GM23338 (cell line): ENCODE measurements around the gene ASB12. TPM values are rescaled to one million over a fixed set of nuclear protein-coding genes. Genes with fewer than 3 reads are reported as not detected.
"Not testable (repeated sequence)": the region's sequence is repeated elsewhere in the genome, so short reads cannot be mapped to it uniquely, and the experiment has no call there.

ENCODE experiments used
- ATAC-seq: fragments of 200-7000 bp; cut with Tn5 transposase; 3 replicates; pipeline ENCODE4 v1.9.1; 2020
- DNase-seq: peaks from one replicate; pipeline ENCODE4 v3.0.0-alpha.2; 2015; ENCODE audit warnings: low spot score
- H2AFZ ChIP-seq: fragments of 200-600 bp; sonication (generic); 2 replicates; pipeline ENCODE4 v1.8.0; 2016; ENCODE audit warnings: antibody characterized with exemption, mild to moderate bottlenecking, moderate library complexity
- H3F3A ChIP-seq: fragments of 200-600 bp; sonication (generic); replicated peaks from 2 replicates; pipeline ENCODE4 v1.8.0; 2017; ENCODE audit warnings: antibody characterized with exemption, mixed run types, low read depth
- H3K27ac ChIP-seq: fragments of 200-600 bp; sonication (generic); 2 replicates; pipeline ENCODE4 v1.6.1; 2016; ENCODE audit warnings: low read depth
- H3K27me3 ChIP-seq: fragments of 200-600 bp; sonication (generic); 2 replicates; pipeline ENCODE4 v1.8.0; 2016; ENCODE audit warnings: mild to moderate bottlenecking, mixed run types, moderate library complexity; ENCODE audit not compliant: insufficient read depth
- H3K36me3 ChIP-seq: fragments of 200-600 bp; sonication (generic); 2 replicates; pipeline ENCODE4 v1.8.0; 2016; ENCODE audit warnings: mild to moderate bottlenecking; ENCODE audit not compliant: insufficient read depth
- H3K4me1 ChIP-seq: fragments of 200-600 bp; sonication (generic); 2 replicates; pipeline ENCODE4 v1.8.0; 2016; ENCODE audit warnings: mild to moderate bottlenecking, moderate library complexity; ENCODE audit not compliant: insufficient read depth
- H3K4me2 ChIP-seq: fragments of 200-600 bp; sonication (generic); 2 replicates; pipeline ENCODE4 v1.7.1; 2017; ENCODE audit warnings: mixed run types
- H3K4me3 ChIP-seq: fragments of 200-600 bp; sonication (generic); 2 replicates; pipeline ENCODE4 v1.6.1; 2016; ENCODE audit warnings: mixed run types
- H3K79me2 ChIP-seq: fragments of 200-600 bp; sonication (generic); replicated peaks from 2 replicates; pipeline ENCODE4 v1.8.0; 2017; ENCODE audit warnings: mild to moderate bottlenecking; ENCODE audit not compliant: insufficient read depth
- H3K9me2 ChIP-seq: fragments of 200-600 bp; sonication (generic); 2 replicates; pipeline ENCODE4 v1.8.0; 2017; ENCODE audit not compliant: insufficient read depth
- H4K20me1 ChIP-seq: fragments of 200-600 bp; sonication (generic); replicated peaks from 2 replicates; pipeline ENCODE4 v1.8.0; 2017; ENCODE audit warnings: mild to moderate bottlenecking; ENCODE audit not compliant: insufficient read depth
- H3K27ac Mint-ChIP-seq: 2 replicates; pipeline ENCODE4 v1.8.0; 2020; ENCODE audit warnings: inconsistent platforms, mild to moderate bottlenecking, moderate library complexity, mixed read lengths
- H3K27me3 Mint-ChIP-seq: 3 replicates; pipeline ENCODE4 v1.8.0; 2022; ENCODE audit warnings: low read depth, mild to moderate bottlenecking, moderate library complexity, mixed read lengths, inconsistent platforms; ENCODE audit not compliant: insufficient read depth, poor library complexity
- H3K36me3 Mint-ChIP-seq: 3 replicates; pipeline ENCODE4 v1.8.0; 2021; ENCODE audit warnings: low read depth, mild to moderate bottlenecking, inconsistent platforms, moderate library complexity, mixed read lengths
- H3K4me1 Mint-ChIP-seq: 3 replicates; pipeline ENCODE4 v1.8.0; 2020; ENCODE audit warnings: mild to moderate bottlenecking, inconsistent platforms, mixed read lengths
- H3K4me3 Mint-ChIP-seq: 3 replicates; pipeline ENCODE4 v1.8.0; 2021; ENCODE audit warnings: moderate library complexity, mild to moderate bottlenecking, inconsistent platforms, mixed read lengths
- H3K9me3 Mint-ChIP-seq: 3 replicates; pipeline ENCODE4 v1.8.0; 2020; ENCODE audit warnings: moderate library complexity, mild to moderate bottlenecking, inconsistent platforms, mixed read lengths
- CTCF ChIP-seq, 2 experiments: fragments of 200-600 bp in 1 of 2; sonication (generic) in 1 of 2; conservative IDR thresholded peaks; 2 replicates each; pipeline versions ENCODE4 v1.5.1 to v1.6.1; 2016 to 2017; ENCODE audit warnings: antibody characterized with exemption in 2 of 2, low read depth in 2 of 2, mild to moderate bottlenecking in 2 of 2, moderate library complexity in 1 of 2
- ZNF462 ChIP-seq: fragments of 250-450 bp; sonication (Bioruptor Pico); IDR thresholded peaks from 2 replicates; pipeline ENCODE4 v1.5.0; 2020; ENCODE audit warnings: mild to moderate bottlenecking, moderate library complexity
- polyA plus RNA-seq: library from polyadenylated mRNA; unstranded; fragments of >200 nt; fragmentation: Nextera tagmentation; extraction: Ambion mirVana; gene quantifications from 2 replicates; pipeline ENCODE4 v1.2.1, GENCODE V29; 2016
- total RNA-seq: library from RNA; depleted of rRNA; stranded (reverse); fragments of >200 nt; shearing (Covaris generic); gene quantifications from 2 replicates; pipeline ENCODE4 v1.2.3, GENCODE V29; 2014

Gene ASB12
- total and polyA plus RNA-seq, 2 experiments from 2014 or later: 1.1 to 1.2 TPM

DNA sequence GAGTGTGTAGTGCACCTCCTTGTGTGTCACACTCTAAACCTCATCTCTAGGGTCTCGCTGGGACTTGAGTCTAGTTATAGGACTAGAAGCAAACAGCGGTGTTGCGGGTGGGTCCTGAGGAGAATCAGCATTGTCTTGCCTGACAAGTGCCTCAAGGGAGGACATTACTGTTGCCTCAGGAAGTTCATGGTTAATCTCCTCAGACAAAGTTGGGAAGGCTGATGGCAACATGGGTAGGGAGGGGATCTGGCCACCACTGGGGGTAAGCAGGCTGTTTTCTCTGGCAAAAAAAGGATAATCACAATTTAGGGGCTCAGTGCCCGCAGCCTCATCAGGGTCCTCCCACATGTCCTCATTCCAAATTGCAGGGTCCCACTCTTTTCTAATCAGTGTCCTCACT, 12.4 kb downstream of the ASB12 start (continued):
- TF ChIP-seq ZNF462 (CRISPR knock-in tag): no peak

- not testable (repeated sequence) for H3K36me3 Mint-ChIP-seq, H3K36me3 ChIP-seq, H3K4me2 ChIP-seq, H3K27me3 ChIP-seq, H3K4me1 Mint-ChIP-seq, H3K27ac ChIP-seq, H4K20me1 ChIP-seq, H2AFZ ChIP-seq, H3F3A ChIP-seq, H3K4me3 ChIP-seq, ATAC-seq, H3K9me3 Mint-ChIP-seq, H3K79me2 ChIP-seq, H3K4me1 ChIP-seq, H3K9me2 ChIP-seq, H3K27ac Mint-ChIP-seq, H3K27me3 Mint-ChIP-seq, H3K4me3 Mint-ChIP-seq
- TF ChIP-seq CTCF (conservative IDR thresholded peaks at IDR 0.05; ENCODE audit: low read depth in 2 of 2): peak; percentile 42 to 45
- DNase-seq: peak; percentile 24
These were observed 16.4 kb downstream of the ASB12 start for GRCh38 chrX:64213989-64214388.
